Ovary (tissue), 9 donors: Measurements from ENCODE around the gene KRTAP10-10. TPM values are rescaled to one million over a fixed set of nuclear protein-coding genes. Genes with fewer than 3 reads are reported as not detected.
"Not testable (repeated sequence)": the region's sequence is repeated elsewhere in the genome, so short reads cannot be mapped to it uniquely, and the experiment has no call there.

Experiments
- DNase-seq, 5 donors: peaks; one replicate each; pipeline ENCODE4 v3.0.0-alpha.2; 2019 to 2020
- H3K27ac ChIP-seq, 2 donors: fragments of 200-600 bp; one replicate each; pipeline versions ENCODE4 v1.5.1 to v1.8.0; 2019 to 2022
- H3K27me3 ChIP-seq: fragments of 200-600 bp; one replicate; pipeline ENCODE4 v1.8.0; 2022
- H3K36me3 ChIP-seq: fragments of 200-600 bp; sonication (generic); one replicate; pipeline ENCODE4 v1.5.1; 2019
- H3K4me1 ChIP-seq: one replicate; pipeline ENCODE4 v1.8.1; 2013; ENCODE audit warnings: mild to moderate bottlenecking, moderate library complexity; ENCODE audit not compliant: insufficient read depth
- H3K4me3 ChIP-seq: fragments of 200-600 bp; sonication (generic); one replicate; pipeline ENCODE4 v1.5.1; 2017
- H3K9me3 ChIP-seq, 2 donors: fragments of 200-600 bp in 1 of 2; sonication (generic) in 1 of 2; one replicate each; pipeline versions ENCODE4 v1.5.1 to v1.8.1; 2013 to 2019; ENCODE audit warnings: mild to moderate bottlenecking in 1 of 2, moderate library complexity in 1 of 2
- CTCF ChIP-seq, 3 donors: fragments of 450-650 bp in 2 of 3; fragments of 200-600 bp in 1 of 3; IDR thresholded peaks; one replicate each; pipeline versions ENCODE4 v1.5.1 to v1.8.0; 2016 to 2022; ENCODE audit warnings: antibody characterized with exemption in 3 of 3, mild to moderate bottlenecking in 1 of 3
- EP300 ChIP-seq: sonication (generic); formaldehyde crosslinking; IDR thresholded peaks from one replicate; pipeline ENCODE4 v1.6.1; 2017; ENCODE audit warnings: antibody characterized with exemption
- POLR2A ChIP-seq: fragments of 450-650 bp; IDR thresholded peaks from one replicate; pipeline ENCODE4 v1.6.1; 2017; ENCODE audit warnings: antibody characterized with exemption, mild to moderate bottlenecking, moderate library complexity
- WGBS, 3 donors: extraction: QIAGEN DNeasy Blood & Tissue Kit in 1 of 3; methylation state at CpG; one replicate each; pipeline versions ENCODE4 v1.1.5 to v1.1.7; 2013 to 2017; 5-methylcytosine and 5-hydroxymethylcytosine counted together
- intact Hi-C, 4 donors: fragments of 100-400 bp; cut with DNase I; formaldehyde crosslinking; loops; one replicate each; pipeline versions ENCODE4 v1.11.0 to v1.15.1; 2022 to 2023
- polyA plus RNA-seq, 2 donors: library from polyadenylated mRNA; stranded (reverse); fragments of 200-250 nt in 1 of 2; fragments of 350-450 nt in 1 of 2; fragmentation: Illumina TruSeq in 1 of 2; extraction: RNeasy Lipid Tissue Mini Kit (QIAGEN cat#74804) in 1 of 2; gene quantifications; one replicate each; pipeline ENCODE4 v1.2.3, GENCODE V29; 2013 to 2014
- total RNA-seq, 7 donors: library from RNA; depleted of rRNA in 2 of 7; stranded (reverse); fragments of >200 nt in 2 of 7; fragmentation: NEBNext Ultra II Directional in 3 of 7; extraction: Animal tissue kit (Norgen Biotek cat#: 25700) in 3 of 7; gene quantifications; one replicate each; pipeline versions ENCODE4 v1.1.0 to v1.2.4, GENCODE V29; 2016 to 2023
- donor health status: DM: no; HTN: no; CAD: no; lungs with moderate emphysema.
- donor health status: DM: no; HTN: no; CAD: no.
- donor health status: Bipolar disorder and iron deficiency.
- donor health status: DM: yes; HTN: yes; CAD: no.
- donor health status: DM: no; HTN: no; CAD: no.
- donor health status: DM: yes; HTN: yes; CAD: no.

KRTAP10-10 gene
- total and polyA plus RNA-seq, 9 donors = not detected

GRCh38 chr21:44656868-44657267 lies 19.7 kb downstream of the KRTAP10-10 start:
- intact Hi-C loops = no loop called here
- DNase-seq = no peak
- Histone ChIP-seq H3K4me3 (no peak overlapping the region), H3K9me3 (no peaks in the 10 kb centered on the region), H3K27ac (no peak overlapping the region), H3K27me3 (no peaks in the 10 kb centered on the region), H3K4me1 (no peaks in the 10 kb centered on the region), H3K36me3 (no peaks in the 10 kb centered on the region)
- no peak for TF ChIP-seq CTCF (IDR thresholded peaks at IDR 0.05)
- no peak for TF ChIP-seq EP300
- no peak for TF ChIP-seq POLR2A
- 45 to 54% (median 48%) methylated on average over 1 of the region's 1 CpG for WGBS, 3 donors

GRCh38 chr21:44657635-44658540 lies 20.7 kb downstream of the KRTAP10-10 start, which contains the start of gene KRTAP12-3:
Gene KRTAP12-3, plus strand, starts transcription at chr21:44657932. Its CDS starts 48 bp downstream, at chr21:44657980.
- Histone ChIP-seq H3K4me3 (no peak within 1 kb of the TSS), H3K9me3 (no peaks in the 10 kb centered on the region), H3K36me3 (no peaks in the 10 kb centered on the region), H3K27me3 (no peaks in the 10 kb centered on the region), H3K4me1 (no peaks in the 10 kb centered on the region), H3K27ac (no peak within 1 kb of the TSS)
- intact Hi-C loops = no loop called here
- WGBS, 3 donors = 75 to 77% (median 77%) methylated on average over 26 of the region's 26 CpGs
- TF ChIP-seq CTCF (IDR thresholded peaks at IDR 0.05) (no peak), POLR2A (no peak), EP300 (no peak)
- no peak for DNase-seq

DNA sequence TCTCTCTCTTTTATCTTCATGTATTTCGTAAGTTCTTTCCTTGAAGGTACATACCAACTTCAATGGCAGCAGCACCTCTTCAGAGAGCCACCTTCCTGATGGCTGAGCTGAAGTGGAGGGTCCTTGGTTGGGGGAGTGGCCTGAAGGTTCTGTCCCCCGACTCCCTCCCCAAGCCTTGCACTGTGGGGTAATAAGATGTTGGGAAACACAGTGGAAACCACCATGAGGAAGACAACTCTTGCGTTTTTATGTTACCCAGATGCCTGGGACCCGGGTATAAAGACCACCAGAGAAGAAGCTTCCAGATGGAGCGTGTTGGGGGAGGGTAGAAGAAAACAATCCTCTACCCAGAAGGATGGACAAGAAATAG lies 21.4 kb downstream of the KRTAP10-10 start:
- no peak overlapping the region for H3K4me3 ChIP-seq
- H3K36me3 ChIP-seq = no peaks in the 10 kb centered on the region
- H3K9me3 ChIP-seq = no peaks in the 10 kb centered on the region
- no peak overlapping the region for H3K27ac ChIP-seq
- H3K27me3 ChIP-seq = no peaks in the 10 kb centered on the region
- WGBS, 3 donors = 73 to 83% (median 76%) methylated on average over 5 of the region's 5 CpGs
- no peaks in the 10 kb centered on the region for H3K4me1 ChIP-seq
- no peak for DNase-seq
- intact Hi-C loops = no loop called here
- TF ChIP-seq POLR2A (no peak), EP300 (no peak), CTCF (IDR thresholded peaks at IDR 0.05) (no peak)

DNA sequence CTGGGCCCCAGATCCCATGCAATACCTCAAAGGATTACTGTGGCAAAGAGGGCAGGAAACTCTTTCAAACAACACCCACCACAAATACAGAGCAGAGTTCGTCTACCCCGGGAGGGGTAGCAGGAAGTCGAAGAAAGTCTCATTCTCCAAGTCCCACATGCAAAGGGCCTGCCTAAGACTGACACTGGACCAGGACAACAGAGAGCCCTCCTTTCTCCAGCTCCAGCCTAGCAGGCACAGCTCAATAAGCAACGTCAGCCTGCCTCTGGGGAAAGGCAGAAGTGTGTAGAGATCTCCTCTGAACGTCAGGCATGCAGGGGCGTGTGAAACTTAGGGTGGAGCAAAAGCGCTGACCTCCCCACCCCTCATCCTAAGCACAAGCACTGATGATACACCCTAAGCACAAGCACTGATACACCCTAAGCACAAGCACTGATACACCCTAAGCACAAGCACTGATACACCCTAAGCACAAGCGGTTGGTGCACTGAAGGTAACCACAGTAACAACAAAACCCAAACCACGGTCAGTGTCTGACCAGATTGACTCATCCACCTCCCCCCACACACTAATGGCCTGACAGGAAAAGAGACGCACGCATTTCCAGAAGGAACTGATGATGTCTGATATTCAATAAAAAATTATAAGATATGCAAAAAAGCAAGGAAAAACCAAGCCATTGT lies 21.9 kb downstream of the KRTAP10-10 start:
- 47 to 62% (median 50%) methylated on average over 11 of the region's 11 CpGs for WGBS, 3 donors
- intact Hi-C loops = no loop called here
- no peak for DNase-seq
- Histone ChIP-seq H3K9me3 (no peaks in the 10 kb centered on the region), H3K4me3 (no peak overlapping the region), H3K27me3 (no peaks in the 10 kb centered on the region), H3K36me3 (no peaks in the 10 kb centered on the region), H3K4me1 (no peaks in the 10 kb centered on the region), H3K27ac (no peak overlapping the region)
- TF ChIP-seq CTCF (IDR thresholded peaks at IDR 0.05) (no peak), POLR2A (no peak), EP300 (no peak)

- H3K4me1 ChIP-seq, intact Hi-C loops, H3K27me3 ChIP-seq, H3K4me3 ChIP-seq, H3K27ac ChIP-seq, H3K9me3 ChIP-seq, DNase-seq, H3K36me3 ChIP-seq: not testable (repeated sequence)
- 42 to 50% (median 47%) methylated on average over 7 of the region's 7 CpGs for WGBS, 3 donors
Measured at GRCh38 chr21:44661567-44661966, 24.4 kb downstream of the KRTAP10-10 start.
